T-helper 2 cell treated with Interferon-gamma antibody and Interleukin-4, amounts not matched to agents 5 μg/mL and 100 μg/mL, for 36 hours (primary cell): ENCODE measurements around the gene CD28.
"Not testable (repeated sequence)": the region's sequence is repeated elsewhere in the genome, so short reads cannot be mapped to it uniquely, and the experiment has no call there.

Experiments used
- DNase-seq: peaks from one replicate; pipeline ENCODE4 v3.0.0; 2021; ENCODE audit warnings: low spot score
- H3K27ac Mint-ChIP-seq: one replicate; pipeline ENCODE4 v1.8.0; 2021; ENCODE audit warnings: mild to moderate bottlenecking, mixed read lengths
- H3K27me3 Mint-ChIP-seq: one replicate; pipeline ENCODE4 v1.8.0; 2021; ENCODE audit warnings: low read depth, mixed read lengths
- H3K36me3 Mint-ChIP-seq: one replicate; pipeline ENCODE4 v1.8.0; 2021; ENCODE audit warnings: low read depth, mixed read lengths
- H3K4me1 Mint-ChIP-seq: one replicate; pipeline ENCODE4 v1.8.0; 2021; ENCODE audit warnings: low read depth, mixed read lengths
- H3K4me3 Mint-ChIP-seq: one replicate; pipeline ENCODE4 v1.8.0; 2022; ENCODE audit warnings: mild to moderate bottlenecking, moderate library complexity, mixed read lengths
- H3K9me3 Mint-ChIP-seq: one replicate; pipeline ENCODE4 v1.8.0; 2021; ENCODE audit warnings: mixed read lengths

Gene CD28

DNA sequence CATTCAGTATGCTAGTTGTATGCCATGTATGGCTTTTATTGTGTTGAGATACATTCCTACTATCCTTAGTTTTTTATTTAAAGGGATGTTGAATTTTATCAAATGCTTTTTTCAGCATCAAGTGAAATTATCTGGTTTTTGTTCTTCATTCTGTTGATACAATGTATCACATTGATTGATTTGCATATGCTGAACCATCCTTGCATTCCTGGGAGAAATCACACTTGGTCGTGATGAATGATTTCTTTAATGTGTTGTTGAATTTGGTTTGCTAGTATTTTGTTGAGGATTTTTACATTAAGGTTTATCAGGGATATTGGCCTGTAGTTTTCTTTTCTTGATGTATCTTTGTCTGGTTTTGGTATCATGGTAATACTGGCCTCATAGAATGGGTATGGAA is 49.7 kb downstream of the CD28 start:
- no peaks in the 10 kb centered on the region for H3K27me3 Mint-ChIP-seq
- no peak overlapping the region for H3K27ac Mint-ChIP-seq
- DNase-seq, result no peak
- peaks cover 71% of the 10 kb centered on the region for H3K36me3 Mint-ChIP-seq
- H3K9me3 Mint-ChIP-seq, result peaks cover 43% of the 10 kb centered on the region
- peaks cover 8% of the 10 kb centered on the region for H3K4me1 Mint-ChIP-seq
- no peak overlapping the region for H3K4me3 Mint-ChIP-seq

DNA sequence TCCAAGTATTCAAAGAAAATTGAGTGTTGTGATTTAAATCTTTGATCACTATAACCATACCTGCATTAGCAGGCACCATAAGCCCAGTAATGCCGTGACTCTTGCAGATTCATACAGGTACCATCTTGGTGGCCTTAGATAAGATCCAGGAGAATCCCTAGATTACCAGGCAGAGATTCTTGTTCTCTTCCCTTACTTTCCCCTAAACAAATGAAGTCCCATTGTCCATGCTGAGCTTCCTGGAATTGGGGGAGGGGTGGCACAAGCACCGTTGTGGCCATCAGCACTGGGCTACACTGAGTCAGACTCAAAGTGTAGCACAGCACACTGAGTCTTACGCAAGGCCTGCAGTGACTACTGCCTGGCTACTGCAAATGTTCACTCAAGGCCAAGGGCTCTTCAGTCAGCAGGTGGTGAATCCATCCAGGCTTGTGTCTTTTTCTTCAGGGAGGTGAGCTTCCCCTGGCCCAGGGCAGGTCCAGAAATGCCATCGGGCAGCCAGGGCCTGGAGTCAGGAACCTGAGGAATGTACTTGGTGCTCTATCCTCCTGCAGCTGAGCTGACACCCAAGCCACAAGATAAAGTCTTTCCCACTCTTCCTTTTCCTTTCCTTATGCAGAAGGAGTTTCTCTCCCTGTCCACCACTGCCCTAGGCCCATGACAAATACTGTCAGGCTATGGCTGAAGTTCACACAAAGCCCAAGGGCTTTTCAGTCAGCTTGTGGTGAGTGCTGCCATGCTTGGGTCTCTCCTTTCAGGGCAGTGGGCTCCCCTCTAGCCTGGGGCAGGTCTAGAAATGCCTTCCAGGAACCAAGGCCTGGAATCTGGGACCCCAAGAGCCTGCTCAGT is 52.6 kb downstream of the CD28 start:
- peaks cover 23% of the 10 kb centered on the region for H3K4me1 Mint-ChIP-seq
- H3K9me3 Mint-ChIP-seq, result peaks cover 37% of the 10 kb centered on the region
- no peak for DNase-seq
- H3K27me3 Mint-ChIP-seq, result no peaks in the 10 kb centered on the region
- H3K27ac Mint-ChIP-seq, result no peak overlapping the region
- no peak overlapping the region for H3K4me3 Mint-ChIP-seq
- H3K36me3 Mint-ChIP-seq, result peaks cover 74% of the 10 kb centered on the region

DNA sequence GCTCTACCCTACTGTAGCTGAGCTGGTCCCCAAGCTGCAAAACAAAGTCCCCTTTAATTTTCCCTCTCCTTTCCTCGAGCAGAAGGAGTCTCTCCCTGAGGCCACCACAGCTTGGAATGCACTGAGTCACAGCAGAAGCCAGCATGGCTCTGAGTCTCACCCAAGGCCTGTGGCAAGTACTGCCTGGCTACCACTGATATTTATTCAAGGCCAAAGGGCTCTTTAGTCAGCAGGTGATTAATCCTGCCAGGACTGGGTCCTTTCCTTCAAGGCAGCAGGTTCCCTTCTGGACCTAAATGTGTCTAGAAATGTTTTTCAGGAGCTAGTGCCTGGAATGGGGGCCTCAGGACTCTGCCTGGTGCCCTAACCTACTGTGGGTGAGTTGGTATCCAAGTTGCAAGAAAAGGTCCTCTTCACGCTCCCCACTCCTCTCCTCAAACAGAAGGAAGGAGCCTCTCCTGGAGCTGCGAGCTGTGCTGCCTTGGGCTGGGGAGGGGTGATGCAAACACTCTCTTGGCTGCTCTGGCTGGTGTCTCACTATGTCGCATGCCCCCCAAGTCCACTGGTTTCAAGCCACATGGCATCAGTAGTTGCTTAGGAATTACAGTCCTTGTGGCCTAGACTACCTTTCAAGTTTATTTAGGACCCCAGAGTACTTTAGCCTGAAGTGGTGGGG is 53.4 kb downstream of the CD28 start:
- DNase-seq, result no peak
- Mint-ChIP-seq H3K27ac (no peak overlapping the region), H3K4me1 (peaks cover 29% of the 10 kb centered on the region), H3K4me3 (no peak overlapping the region), H3K36me3 (peaks cover 75% of the 10 kb centered on the region), H3K27me3 (no peaks in the 10 kb centered on the region), H3K9me3 (peaks cover 33% of the 10 kb centered on the region)

DNA sequence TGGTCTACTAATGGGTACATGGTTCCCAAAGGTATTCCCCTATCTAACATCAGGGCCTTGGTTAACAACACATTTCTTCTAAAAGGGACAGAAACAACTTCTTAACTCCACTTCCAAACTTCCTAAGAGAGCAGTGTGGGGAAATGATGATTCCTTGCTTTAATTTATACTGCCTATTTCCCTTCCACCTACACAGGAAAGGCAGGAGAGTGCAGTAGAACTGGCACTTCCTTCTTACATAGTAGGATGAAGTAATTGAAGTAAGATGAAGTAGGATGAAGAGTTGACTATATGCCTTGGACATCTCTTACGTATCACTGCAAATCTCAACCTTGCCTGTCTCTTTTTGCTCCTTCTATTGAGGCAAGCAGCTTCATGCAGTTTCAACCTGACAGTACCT is 54.7 kb downstream of the CD28 start:
- peaks cover 20% of the 10 kb centered on the region for H3K9me3 Mint-ChIP-seq
- no peak for DNase-seq
- H3K27me3 Mint-ChIP-seq, result no peaks in the 10 kb centered on the region
- H3K4me3 Mint-ChIP-seq, result no peak overlapping the region
- H3K36me3 Mint-ChIP-seq, result peaks cover 75% of the 10 kb centered on the region
- no peak overlapping the region for H3K27ac Mint-ChIP-seq
- peaks cover 39% of the 10 kb centered on the region for H3K4me1 Mint-ChIP-seq

DNA sequence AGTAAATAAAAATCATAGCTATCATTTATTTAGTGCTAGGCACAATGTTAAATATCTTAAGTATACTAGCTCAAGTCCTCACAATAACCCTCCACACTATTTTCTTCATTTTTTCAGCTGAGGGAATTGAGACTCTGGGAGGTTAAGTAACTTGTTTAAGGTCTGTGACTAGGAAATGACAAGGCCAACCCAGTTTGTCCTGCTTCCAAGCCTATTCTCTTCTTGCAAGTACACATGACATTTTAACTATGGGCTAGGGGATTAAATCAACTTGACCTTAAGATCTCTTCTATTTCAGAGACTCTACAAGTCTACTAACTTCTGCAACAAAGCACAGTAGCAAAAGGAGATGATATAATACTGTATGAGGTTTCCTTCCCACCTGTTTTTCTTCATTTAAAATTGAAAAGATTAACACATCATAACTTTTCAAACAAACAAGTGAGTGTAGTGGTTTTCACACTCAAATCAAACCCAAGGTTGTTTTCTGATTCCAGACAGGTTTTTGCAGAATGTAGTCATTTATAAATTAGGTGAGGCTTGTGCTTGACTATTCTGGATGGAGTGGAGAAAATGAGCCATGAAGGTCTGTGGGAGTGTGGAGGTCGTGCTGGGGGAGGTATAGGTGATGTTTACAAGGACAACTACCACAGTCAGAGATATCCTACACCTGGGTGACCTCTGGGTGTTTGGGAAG is 57.0 kb downstream of the CD28 start:
- Mint-ChIP-seq H3K27me3 (no peaks in the 10 kb centered on the region), H3K27ac (peak overlapping the region; percentile 78), H3K36me3 (peaks cover 76% of the 10 kb centered on the region), H3K4me3 (peak overlapping the region; percentile 5), H3K9me3 (peaks cover 16% of the 10 kb centered on the region), H3K4me1 (peaks cover 39% of the 10 kb centered on the region)
- peak; percentile 66 for DNase-seq

DNA sequence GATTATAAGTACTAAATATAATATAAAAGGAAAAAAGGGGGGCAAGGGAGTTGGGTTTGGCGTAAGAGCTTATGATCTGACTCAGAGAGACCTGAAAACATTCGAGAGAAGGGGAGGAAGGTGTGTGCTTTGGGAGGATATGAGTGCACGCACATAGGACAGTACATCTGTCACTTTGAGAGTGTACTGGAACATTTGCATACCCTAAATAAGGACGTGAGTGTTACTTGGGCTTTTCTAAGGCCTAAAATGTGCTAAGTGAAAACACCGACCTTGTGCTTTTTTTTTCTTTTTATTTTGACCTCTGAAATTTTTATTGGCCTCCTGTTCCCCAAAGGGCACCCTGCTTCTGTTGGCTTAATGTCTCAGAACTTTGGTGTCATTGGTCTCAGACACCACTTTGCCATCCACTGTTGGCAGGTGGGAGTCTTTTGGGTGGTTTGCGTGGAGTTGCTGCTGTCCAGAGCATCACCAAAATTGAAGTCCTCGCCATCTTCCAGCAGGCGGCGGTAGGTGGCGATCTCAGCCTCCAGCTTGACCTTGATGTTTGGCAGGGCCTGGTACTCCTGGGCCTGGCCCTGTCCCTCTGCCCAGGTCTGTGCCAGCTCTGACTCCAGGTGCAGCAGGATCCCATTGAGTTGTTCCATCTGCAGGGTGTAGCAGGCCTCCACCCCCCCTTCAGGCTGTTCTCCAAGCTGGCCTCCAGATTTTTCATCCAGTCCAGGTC is 57.7 kb downstream of the CD28 start:
- Mint-ChIP-seq H3K4me1 (peaks cover 39% of the 10 kb centered on the region), H3K9me3 (peaks cover 15% of the 10 kb centered on the region), H3K4me3 (no peak overlapping the region), H3K36me3 (peaks cover 72% of the 10 kb centered on the region), H3K27me3 (no peaks in the 10 kb centered on the region), H3K27ac (peak overlapping the region; percentile 79)
- no peak for DNase-seq

DNA sequence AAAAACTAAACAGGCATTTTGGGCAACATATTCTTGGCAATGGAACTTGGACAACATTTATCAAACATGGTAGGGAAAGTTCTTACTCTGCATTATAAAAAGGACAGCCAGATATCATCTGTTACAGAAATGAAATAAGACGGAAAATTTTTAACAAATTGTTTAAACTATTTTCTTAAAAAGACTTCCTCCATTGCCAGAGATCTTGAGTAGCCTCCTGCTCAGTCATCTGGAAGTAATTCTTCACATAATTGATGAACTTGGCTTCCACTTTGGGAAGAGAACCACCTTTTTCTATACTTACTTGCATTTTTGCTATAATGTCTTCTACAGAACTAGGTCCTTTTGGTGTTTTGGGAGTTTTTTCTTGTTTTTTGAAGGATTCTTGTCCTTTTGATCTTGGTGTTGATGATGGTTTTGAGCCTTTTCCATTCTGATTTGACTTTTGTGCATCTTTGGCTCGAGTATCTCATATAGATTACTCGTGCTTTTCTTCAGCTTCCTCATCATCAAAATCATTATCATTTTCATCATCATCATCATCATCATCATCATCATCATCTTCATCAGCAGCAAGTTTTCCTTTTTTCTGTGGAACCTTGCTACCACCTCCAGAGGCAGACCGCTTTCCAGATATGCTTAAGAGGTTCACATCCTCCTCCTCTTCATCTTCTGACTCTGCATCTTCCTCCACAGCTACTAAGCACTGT is 66.2 kb downstream of the CD28 start:
- no peak overlapping the region for H3K4me3 Mint-ChIP-seq
- peaks cover 5% of the 10 kb centered on the region for H3K4me1 Mint-ChIP-seq
- H3K27me3 Mint-ChIP-seq, result no peaks in the 10 kb centered on the region
- no peak for DNase-seq
- H3K27ac Mint-ChIP-seq, result no peak overlapping the region
- H3K9me3 Mint-ChIP-seq, result peaks cover 35% of the 10 kb centered on the region
- peaks cover 47% of the 10 kb centered on the region for H3K36me3 Mint-ChIP-seq

DNA sequence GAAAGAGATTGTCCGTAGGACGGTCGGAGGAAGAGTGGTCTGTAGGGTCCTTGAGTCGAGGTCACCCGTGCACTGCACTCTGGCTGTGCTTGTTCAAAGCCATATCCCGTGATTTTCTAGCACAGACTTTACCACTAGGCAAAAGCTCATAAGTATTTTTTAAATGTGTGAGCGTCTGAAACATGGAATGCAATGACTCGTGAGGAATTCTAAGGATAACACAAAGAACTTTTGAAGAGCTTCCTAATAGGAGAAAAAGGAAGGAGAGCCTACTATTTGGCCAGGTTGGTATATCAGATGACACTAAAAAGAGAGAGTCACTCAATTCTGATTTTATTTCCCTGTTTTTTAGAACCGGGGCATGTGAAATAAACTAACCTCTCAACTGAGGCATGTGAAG is 68.3 kb downstream of the CD28 start:
- H3K27ac Mint-ChIP-seq, result no peak overlapping the region
- no peaks in the 10 kb centered on the region for H3K27me3 Mint-ChIP-seq
- DNase-seq, result no peak
- H3K9me3 Mint-ChIP-seq, result peaks cover 27% of the 10 kb centered on the region
- no peak overlapping the region for H3K4me3 Mint-ChIP-seq
- peaks cover 10% of the 10 kb centered on the region for H3K4me1 Mint-ChIP-seq
- peaks cover 38% of the 10 kb centered on the region for H3K36me3 Mint-ChIP-seq

DNA sequence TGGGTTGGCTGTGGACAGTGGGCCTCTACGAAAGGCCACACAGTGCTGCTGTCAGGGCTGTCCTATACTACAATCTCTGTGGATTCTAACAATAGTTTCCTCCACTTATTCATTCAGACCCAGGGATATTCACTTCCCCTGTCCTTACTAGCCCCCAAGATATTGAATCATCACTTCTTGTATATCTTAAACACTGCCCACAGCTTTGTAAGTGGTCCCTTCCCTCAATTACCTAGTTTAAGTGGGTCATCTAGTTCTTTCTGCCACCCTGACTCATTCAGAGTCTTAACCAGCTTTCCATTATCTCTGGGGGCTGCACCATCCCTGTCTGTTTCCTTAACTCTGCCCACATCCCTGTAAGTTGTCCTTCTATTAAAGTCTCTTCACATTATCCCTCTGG is 69.2 kb downstream of the CD28 start:
- H3K9me3 Mint-ChIP-seq, result peaks cover 23% of the 10 kb centered on the region
- H3K27me3 Mint-ChIP-seq, result no peaks in the 10 kb centered on the region
- peaks cover 32% of the 10 kb centered on the region for H3K36me3 Mint-ChIP-seq
- DNase-seq, result no peak
- H3K4me1 Mint-ChIP-seq, result peaks cover 16% of the 10 kb centered on the region
- no peak overlapping the region for H3K27ac Mint-ChIP-seq
- no peak overlapping the region for H3K4me3 Mint-ChIP-seq

DNA sequence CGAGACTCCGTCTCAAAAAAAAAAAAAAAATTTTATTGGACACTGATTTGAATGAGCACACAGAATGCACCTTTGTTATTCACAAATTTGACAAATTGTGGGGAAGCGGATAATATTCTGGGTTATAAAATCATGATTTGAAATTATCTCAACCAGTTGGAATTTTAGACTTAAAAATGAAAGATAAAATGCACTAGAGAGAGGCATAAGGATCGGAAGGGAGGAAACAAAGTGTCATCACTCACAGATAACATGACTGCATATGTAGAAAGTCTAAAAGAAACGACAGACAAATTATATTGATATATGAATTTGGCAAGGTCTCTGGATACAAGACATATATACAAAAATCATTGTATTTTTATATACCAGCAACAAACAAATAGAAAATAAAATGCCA is 70.6 kb downstream of the CD28 start:
- no peak overlapping the region for H3K4me3 Mint-ChIP-seq
- H3K4me1 Mint-ChIP-seq, result peaks cover 20% of the 10 kb centered on the region

DNA sequence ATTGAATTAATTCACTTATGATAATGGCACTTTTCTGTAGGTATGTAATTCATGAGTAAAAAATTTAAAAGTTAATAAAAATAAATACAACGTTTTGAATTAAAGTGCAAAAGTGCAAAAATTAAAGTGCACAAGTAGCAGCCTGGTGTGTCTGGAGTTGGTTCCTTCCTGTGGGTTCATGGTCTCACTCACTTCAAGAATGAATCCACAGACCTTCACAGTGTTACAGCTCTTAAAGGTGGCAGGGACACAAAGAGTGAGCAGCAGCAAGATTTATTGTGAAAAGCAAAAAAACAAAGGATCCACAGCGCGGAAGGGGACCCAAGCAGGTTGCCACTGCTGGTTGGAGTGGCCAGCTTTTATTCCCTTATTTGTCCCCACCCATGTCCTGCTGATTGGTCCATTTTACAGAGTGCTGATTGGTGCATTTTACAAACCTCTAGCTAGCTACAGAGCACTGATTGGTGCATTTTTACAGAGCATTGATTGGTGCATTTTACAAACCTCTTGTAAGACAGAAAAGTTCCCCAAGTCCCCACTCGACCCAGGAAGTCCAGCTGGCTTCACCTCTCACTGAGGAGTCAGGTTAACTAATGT is 73.1 kb downstream of the CD28 start:
- Mint-ChIP-seq H3K4me1 (peaks cover 37% of the 10 kb centered on the region), H3K9me3 (peaks cover 11% of the 10 kb centered on the region), H3K36me3 (peaks cover 12% of the 10 kb centered on the region)
- not testable (repeated sequence) for H3K4me3 Mint-ChIP-seq, H3K27me3 Mint-ChIP-seq, H3K27ac Mint-ChIP-seq, DNase-seq

More for the DNA sequence above, 70.6 kb downstream of the CD28 start:
- Mint-ChIP-seq H3K27me3 (no peaks in the 10 kb centered on the region), H3K27ac (no peak overlapping the region), H3K9me3 (peaks cover 15% of the 10 kb centered on the region), H3K36me3 (peaks cover 23% of the 10 kb centered on the region)
- DNase-seq, result no peak

DNA sequence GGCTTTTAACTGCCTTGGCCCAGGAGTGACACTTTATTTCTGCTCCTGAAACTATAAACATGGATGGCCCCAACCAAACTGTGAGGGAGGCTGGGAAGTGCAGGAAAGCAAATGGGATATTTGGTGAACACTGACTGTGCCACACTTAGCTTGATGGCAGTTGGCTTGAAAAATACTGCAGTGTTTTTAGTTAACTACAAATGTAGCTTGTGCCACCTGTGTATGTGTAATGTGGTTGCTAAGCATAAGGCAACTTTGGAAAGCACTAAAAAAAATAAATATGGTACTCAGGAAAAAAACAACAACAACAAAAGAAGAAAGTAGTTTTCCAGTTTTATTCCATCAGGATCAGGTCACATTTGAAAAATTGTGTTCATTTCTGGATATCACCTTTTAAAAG is 73.8 kb downstream of the CD28 start:
- no peak overlapping the region for H3K27ac Mint-ChIP-seq
- H3K4me3 Mint-ChIP-seq, result no peak overlapping the region
- H3K9me3 Mint-ChIP-seq, result peaks cover 11% of the 10 kb centered on the region
- DNase-seq, result no peak
- no peaks in the 10 kb centered on the region for H3K27me3 Mint-ChIP-seq
- peaks cover 12% of the 10 kb centered on the region for H3K36me3 Mint-ChIP-seq
- peaks cover 41% of the 10 kb centered on the region for H3K4me1 Mint-ChIP-seq

DNA sequence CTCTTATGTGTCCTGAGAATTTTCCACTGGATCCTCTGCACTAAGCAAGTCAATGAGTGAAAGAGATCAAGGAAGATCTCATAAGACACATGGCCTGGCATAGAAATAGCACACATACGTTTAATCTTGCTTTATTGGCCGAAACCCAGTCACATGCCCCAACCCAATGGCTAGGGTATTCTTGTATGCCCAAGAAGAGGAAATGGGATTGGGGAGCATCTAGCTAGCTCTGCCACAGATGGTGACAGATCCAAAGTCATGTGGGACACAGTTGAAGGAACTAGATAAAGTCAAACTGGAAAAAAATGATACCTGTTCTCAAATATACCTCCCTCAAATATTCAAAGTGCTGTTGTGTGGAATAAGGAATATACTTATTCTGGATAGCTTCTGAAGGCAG is 74.7 kb downstream of the CD28 start:
- Mint-ChIP-seq H3K4me1 (peaks cover 41% of the 10 kb centered on the region), H3K9me3 (peaks cover 11% of the 10 kb centered on the region), H3K27me3 (no peaks in the 10 kb centered on the region), H3K27ac (no peak overlapping the region), H3K36me3 (peaks cover 9% of the 10 kb centered on the region), H3K4me3 (no peak overlapping the region)
- no peak for DNase-seq
